ENCODE results near the gene TSPAN18.

Gene TSPAN18

DNA sequence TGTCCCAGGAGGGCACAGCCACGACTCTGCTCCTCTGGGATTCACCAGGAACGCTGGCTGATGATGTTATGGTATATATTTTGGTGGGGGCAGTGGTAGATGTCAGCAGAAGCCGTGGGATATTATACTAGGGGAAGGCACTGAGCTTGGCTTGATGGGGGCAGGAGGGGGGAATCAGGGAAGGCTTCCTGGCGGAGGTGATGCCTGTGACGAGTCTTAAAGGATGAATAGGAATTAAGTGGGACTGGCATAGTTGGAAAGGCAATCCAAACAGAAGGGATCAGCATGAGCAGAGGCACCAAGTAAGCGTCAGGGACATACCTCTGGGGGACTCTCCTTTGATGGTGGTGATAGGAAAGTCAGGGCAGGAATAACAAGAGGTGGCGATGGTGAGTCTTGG, 176.3 kb downstream of the TSPAN18 start:
- DNase-seq (ENCODE audit: low spot score) = no peak
- TF ChIP-seq, protein P1, sequence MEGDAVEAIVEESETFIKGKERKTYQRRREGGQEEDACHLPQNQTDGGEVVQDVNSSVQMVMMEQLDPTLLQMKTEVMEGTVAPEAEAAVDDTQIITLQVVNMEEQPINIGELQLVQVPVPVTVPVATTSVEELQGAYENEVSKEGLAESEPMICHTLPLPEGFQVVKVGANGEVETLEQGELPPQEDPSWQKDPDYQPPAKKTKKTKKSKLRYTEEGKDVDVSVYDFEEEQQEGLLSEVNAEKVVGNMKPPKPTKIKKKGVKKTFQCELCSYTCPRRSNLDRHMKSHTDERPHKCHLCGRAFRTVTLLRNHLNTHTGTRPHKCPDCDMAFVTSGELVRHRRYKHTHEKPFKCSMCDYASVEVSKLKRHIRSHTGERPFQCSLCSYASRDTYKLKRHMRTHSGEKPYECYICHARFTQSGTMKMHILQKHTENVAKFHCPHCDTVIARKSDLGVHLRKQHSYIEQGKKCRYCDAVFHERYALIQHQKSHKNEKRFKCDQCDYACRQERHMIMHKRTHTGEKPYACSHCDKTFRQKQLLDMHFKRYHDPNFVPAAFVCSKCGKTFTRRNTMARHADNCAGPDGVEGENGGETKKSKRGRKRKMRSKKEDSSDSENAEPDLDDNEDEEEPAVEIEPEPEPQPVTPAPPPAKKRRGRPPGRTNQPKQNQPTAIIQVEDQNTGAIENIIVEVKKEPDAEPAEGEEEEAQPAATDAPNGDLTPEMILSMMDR (IDR thresholded peaks at IDR 0.05; ENCODE audit: extremely low read depth, insufficient read depth, missing control alignments) = no peak
- in situ Hi-C loops (cut with MboI; ENCODE audit: low pct_unique_long_range_greater_than_20kb, low sequenced_read_pairs, unreplicated experiment) = loop anchor here (10.0 kb wide), 1 partner anchor 278 kb away; no protein-coding TSS in a partner anchor

DNA sequence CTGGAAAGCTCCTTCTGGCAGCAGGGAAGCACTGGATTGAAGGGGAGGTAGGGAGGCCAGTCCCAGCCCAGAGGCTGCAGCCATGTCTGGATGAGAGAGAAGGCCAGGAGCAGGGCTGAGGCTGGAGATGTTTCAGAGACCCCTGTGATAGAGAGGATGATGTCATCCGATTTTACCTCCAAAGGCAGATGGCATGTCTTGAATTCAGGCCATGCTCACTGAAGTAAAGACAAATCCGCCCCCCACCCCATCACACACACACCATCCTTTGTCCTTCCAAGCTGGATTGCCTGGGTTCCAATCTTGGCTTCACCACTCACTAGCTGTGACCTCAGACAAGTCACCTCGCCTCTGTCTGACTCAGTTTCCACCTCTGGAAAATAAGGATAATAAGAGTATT, 176.8 kb downstream of the TSPAN18 start:
- DNase-seq (ENCODE audit: low spot score) = no peak
- in situ Hi-C loops (cut with MboI; ENCODE audit: low pct_unique_long_range_greater_than_20kb, low sequenced_read_pairs, unreplicated experiment) = loop anchor here (10.0 kb wide), 1 partner anchor 279 kb away; no protein-coding TSS in a partner anchor
- TF ChIP-seq, protein P1 (IDR thresholded peaks at IDR 0.05; ENCODE audit: extremely low read depth, insufficient read depth, missing control alignments) = no peak

DNA sequence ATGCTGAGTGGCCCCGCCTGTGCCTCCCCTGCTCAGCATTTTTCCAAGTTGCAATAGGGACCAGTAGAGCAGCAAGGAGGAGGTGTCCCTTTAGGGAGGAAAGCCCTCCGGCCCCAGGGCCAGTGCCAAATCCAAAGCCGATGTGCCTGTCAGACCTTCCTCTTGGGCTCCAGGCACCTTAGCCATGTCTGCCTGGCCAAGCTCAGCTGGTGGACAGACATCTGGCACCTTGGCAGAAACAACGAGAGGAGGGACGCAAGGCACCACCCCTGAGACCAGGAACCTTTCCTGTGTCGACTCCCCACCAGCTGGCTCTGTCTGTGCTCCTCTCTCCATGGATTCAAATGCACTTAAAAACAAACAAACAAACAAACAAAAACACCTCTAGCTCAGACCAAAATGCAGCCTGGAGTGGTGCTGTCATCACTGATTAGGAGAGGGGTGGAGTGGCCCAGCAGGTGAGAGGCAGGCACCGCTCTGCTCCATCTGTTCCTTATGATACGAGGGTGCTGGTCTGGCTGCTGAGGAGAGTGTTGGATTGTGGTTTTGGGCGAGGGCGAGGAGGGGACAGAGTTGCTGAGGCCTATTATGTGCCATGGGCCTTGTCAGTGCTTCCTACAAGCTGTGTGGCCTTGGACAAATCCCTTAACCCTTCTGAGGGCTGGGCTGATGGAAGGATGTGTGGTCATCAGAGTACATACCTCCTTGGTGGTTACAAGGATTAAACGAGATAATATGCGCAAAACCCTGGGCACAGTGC, 177.7 kb downstream of the TSPAN18 start:
- no peak for DNase-seq (ENCODE audit: low spot score)
- TF ChIP-seq, protein P1 (IDR thresholded peaks at IDR 0.05; ENCODE audit: extremely low read depth, insufficient read depth, missing control alignments) = no peak
- in situ Hi-C loops (cut with MboI; ENCODE audit: low pct_unique_long_range_greater_than_20kb, low sequenced_read_pairs, unreplicated experiment) = loop anchor here (10.0 kb wide), 1 partner anchor 280 kb away; no protein-coding TSS in a partner anchor

- in situ Hi-C loops (cut with MboI; ENCODE audit: low pct_unique_long_range_greater_than_20kb, low sequenced_read_pairs, unreplicated experiment) = loop anchor here (10.0 kb wide), 1 partner anchor 280 kb away; no protein-coding TSS in a partner anchor
- TF ChIP-seq, protein P1 (IDR thresholded peaks at IDR 0.05; ENCODE audit: extremely low read depth, insufficient read depth, missing control alignments) = no peak
- DNase-seq (ENCODE audit: low spot score) = no peak
These were observed 178.5 kb downstream of the TSPAN18 start for GRCh38 chr11:44905131-44905866.

DNA sequence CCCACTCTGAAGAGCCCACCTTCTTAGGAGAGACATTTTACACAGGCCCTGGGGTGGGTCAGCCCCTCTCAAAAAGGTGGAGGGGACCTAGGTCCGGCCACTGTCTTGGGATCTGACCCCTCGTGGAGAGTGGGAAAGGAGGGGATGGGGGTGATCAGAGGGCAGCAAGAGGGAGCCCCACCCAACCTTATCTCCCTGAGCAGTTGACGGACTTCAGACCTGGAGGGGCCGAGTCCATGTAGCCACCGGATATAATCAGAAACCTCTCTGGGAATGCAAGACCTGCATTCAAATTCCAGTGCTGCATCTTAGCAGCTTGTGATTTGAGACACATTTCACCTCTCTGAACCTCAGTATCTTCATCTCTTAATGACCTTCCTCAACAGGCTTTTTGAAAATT, 179.9 kb downstream of the TSPAN18 start:
- no peak for DNase-seq (ENCODE audit: low spot score)
- in situ Hi-C loops (cut with MboI; ENCODE audit: low pct_unique_long_range_greater_than_20kb, low sequenced_read_pairs, unreplicated experiment) = loop anchor here (10.0 kb wide), 1 partner anchor 282 kb away; no protein-coding TSS in a partner anchor
- TF ChIP-seq, protein P1 (IDR thresholded peaks at IDR 0.05; ENCODE audit: extremely low read depth, insufficient read depth, missing control alignments) = no peak

- TF ChIP-seq, protein P1 (IDR thresholded peaks at IDR 0.05; ENCODE audit: extremely low read depth, insufficient read depth, missing control alignments) = no peak
- no peak for DNase-seq (ENCODE audit: low spot score)
- in situ Hi-C loops (cut with MboI; ENCODE audit: low pct_unique_long_range_greater_than_20kb, low sequenced_read_pairs, unreplicated experiment) = loop anchor here (10.0 kb wide), 1 partner anchor 285 kb away; no protein-coding TSS in a partner anchor
These were observed 182.8 kb downstream of the TSPAN18 start for GRCh38 chr11:44909557-44909956.

All from GM13977 (cell line).